ENCODE data around the gene NCOR1. TPM values are rescaled to one million over a fixed set of nuclear protein-coding genes. Genes with fewer than 3 reads are reported as not detected.
A peak's percentile ranks its signal among the peaks of the same experiment; 100 is the strongest.
"Not testable (repeated sequence)": the region's sequence is repeated elsewhere in the genome, so short reads cannot be mapped to it uniquely, and the experiment has no call there.

Gene NCOR1
- total and polyA plus RNA-seq, 2 donors, result 51.5 to 62.2 TPM

DNA sequence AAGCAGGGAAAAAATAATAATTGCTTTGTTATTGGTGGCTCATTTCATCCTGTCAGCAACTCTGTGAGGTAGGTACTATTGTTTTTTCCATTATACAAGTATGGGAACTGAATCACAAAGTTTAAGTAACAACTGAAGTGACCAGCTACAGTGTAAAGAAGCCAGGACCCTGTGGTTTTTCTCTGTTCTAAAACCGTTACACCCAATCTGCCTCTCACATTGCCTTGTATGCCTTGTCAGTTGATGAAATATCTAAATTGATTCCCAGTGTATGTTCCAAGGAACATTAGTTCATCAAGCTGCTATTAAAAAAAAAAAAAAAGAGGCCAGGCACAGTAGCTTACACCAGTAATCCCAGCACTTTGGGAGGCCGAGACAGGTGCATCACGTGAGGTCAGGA, 7.1 kb upstream of the NCOR1 start:
- Histone ChIP-seq H3K36me3 (ENCODE audit: control insufficient read depth in 2 of 2, insufficient read depth in 2 of 2, low read length in 1 of 2) (peaks cover 0 to 4% of the 10 kb centered on the region in 2 donors), H3K4me3 (ENCODE audit: low read length in 2 of 2) (no peak overlapping the region), H3K4me1 (ENCODE audit: control insufficient read depth in 2 of 2, insufficient read depth in 2 of 2, low read length in 2 of 2) (no peaks in the 10 kb centered on the region), H3K27ac (ENCODE audit: low read depth in 1 of 2, low read length in 1 of 2) (no peak overlapping the region), H3K27me3 (ENCODE audit: control insufficient read depth in 2 of 2, insufficient read depth in 1 of 2, low read length in 1 of 2) (no peaks in the 10 kb centered on the region), H3K9me3 (ENCODE audit: control insufficient read depth in 2 of 2, insufficient read depth in 1 of 2, low read length in 1 of 2) (no peaks in the 10 kb centered on the region)
- no peak for DNase-seq (ENCODE audit: low read depth in 6 of 9, low spot score in 9 of 9)
- WGBS, result 97% methylated on average over 3 of the region's 3 CpGs

DNA sequence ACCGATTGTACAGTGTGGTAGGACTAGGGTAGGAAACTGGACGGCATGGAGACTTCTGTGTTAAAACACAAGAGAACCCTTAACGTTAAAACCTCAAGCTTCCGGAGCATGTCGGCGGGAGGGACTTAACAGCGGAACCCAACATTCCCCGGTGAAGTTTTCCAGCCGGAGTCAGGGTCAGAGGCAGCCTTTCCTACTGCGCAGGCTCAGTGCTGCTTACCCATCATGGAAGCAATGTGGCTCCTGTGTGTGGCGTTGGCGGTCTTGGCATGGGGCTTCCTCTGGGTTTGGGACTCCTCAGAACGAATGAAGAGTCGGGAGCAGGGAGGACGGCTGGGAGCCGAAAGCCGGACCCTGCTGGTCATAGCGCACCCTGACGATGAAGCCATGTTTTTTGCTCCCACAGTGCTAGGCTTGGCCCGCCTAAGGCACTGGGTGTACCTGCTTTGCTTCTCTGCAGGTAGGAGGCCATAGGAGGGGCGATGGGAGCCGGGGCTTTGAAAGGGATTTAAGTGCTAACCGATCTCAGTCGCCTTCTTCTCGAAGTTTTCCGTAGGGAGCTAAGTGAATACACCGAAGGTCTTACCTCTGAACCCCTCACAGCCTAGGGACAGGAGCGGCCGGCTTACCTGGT, 1.8 kb upstream of the NCOR1 start, which contains the start of gene PIGL:
Gene PIGL, plus strand, starts transcription at position 209 of the 634 bp plus-strand sequence. Its CDS starts 17 bp downstream, at position 226.
- H3K9me3 ChIP-seq (ENCODE audit: control insufficient read depth in 2 of 2, insufficient read depth in 1 of 2, low read length in 1 of 2), result no peaks in the 10 kb centered on the region
- H3K27me3 ChIP-seq (ENCODE audit: control insufficient read depth in 2 of 2, insufficient read depth in 1 of 2, low read length in 1 of 2), result no peaks in the 10 kb centered on the region
- H3K4me3 ChIP-seq (ENCODE audit: low read length in 2 of 2), result peak within 1 kb of the TSS; percentile 83 to 93
- DNase-seq (ENCODE audit: low read depth in 6 of 9, low spot score in 9 of 9), result peak; percentile 78 to 95 (median 87)
- H3K36me3 ChIP-seq (ENCODE audit: control insufficient read depth in 2 of 2, insufficient read depth in 2 of 2, low read length in 1 of 2), result peaks cover 3 to 4% of the 10 kb centered on the region in 2 donors
- peak within 1 kb of the TSS; percentile 94 to 97 for H3K27ac ChIP-seq (ENCODE audit: low read depth in 1 of 2, low read length in 1 of 2)
- under 1% methylated on average over 29 of the region's 29 CpGs for WGBS
- H3K4me1 ChIP-seq (ENCODE audit: control insufficient read depth in 2 of 2, insufficient read depth in 2 of 2, low read length in 2 of 2), result peaks cover 12 to 16% of the 10 kb centered on the region in 2 donors

DNA sequence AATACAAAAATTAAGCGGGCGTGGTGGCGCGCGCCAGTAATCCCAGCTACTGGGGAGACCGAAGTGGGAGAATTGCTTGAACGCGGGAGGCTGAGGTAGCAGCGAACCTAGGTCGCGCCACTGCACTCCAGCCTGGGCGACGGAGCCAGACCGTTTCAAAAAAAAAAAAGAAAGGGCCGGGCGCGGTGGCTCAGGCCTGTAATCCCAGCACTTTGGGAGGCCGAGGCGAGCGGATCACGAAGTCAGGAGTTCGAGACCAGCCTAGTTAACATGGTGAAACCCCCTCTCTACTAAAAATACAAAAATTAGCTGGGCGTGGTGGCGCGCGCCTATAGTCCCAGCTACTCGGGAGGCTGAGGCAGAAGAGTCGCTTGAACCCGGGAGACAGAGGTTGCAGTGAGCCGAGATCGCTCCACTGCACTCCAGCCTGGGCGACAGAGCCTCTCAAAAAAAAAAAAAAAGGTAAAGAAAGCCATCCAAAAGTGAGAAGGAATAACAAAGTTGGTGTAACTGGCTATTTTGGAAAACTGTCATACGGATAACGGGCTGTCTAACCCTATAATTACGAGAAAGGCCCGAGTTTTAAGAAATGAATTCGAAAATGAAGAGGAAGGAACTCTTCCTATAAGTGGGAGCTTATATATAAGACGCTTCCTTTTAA, 1.1 kb upstream of the NCOR1 start:
- Histone ChIP-seq H3K27ac (ENCODE audit: low read depth in 1 of 2, low read length in 1 of 2) (peak overlapping the region; percentile 94 to 97), H3K4me1 (ENCODE audit: control insufficient read depth in 2 of 2, insufficient read depth in 2 of 2, low read length in 2 of 2) (peaks cover 12 to 16% of the 10 kb centered on the region in 2 donors), H3K4me3 (ENCODE audit: low read length in 2 of 2) (peak overlapping the region; percentile 83 to 93)
- H3K36me3 ChIP-seq (ENCODE audit: control insufficient read depth in 2 of 2, insufficient read depth in 2 of 2, low read length in 1 of 2); H3K9me3 ChIP-seq (ENCODE audit: control insufficient read depth in 2 of 2, insufficient read depth in 1 of 2, low read length in 1 of 2); H3K27me3 ChIP-seq (ENCODE audit: control insufficient read depth in 2 of 2, insufficient read depth in 1 of 2, low read length in 1 of 2): not testable (repeated sequence)
- peak in 1 of 9 donors; percentile 5 for DNase-seq (ENCODE audit: low read depth in 6 of 9, low spot score in 9 of 9)
- 78% methylated on average over 38 of the region's 38 CpGs for WGBS

DNA sequence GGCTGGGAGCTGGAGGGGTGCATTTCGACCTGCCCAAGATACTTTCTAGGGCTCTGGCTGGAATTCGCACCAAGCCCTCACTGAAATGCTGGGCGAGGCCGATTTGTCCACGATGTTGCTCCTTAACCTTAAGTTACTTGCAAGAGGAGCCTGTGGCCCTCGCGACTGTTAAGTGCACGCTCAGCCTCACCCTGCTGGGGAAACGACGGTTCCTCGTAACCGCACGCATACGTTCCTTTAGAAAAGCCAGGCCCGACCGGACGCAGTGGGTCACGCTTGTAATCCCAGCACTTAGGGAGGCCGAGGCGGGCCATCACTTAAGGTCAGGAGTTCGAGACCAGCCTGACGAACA, 607 bp upstream of the NCOR1 start:
- WGBS, result 59% methylated on average over 22 of the region's 22 CpGs
- peaks cover 12 to 16% of the 10 kb centered on the region in 2 donors for H3K4me1 ChIP-seq (ENCODE audit: control insufficient read depth in 2 of 2, insufficient read depth in 2 of 2, low read length in 2 of 2)
- DNase-seq (ENCODE audit: low read depth in 6 of 9, low spot score in 9 of 9), result peak in 4 of 9 donors; percentile 18 to 36 (median 32)

DNA sequence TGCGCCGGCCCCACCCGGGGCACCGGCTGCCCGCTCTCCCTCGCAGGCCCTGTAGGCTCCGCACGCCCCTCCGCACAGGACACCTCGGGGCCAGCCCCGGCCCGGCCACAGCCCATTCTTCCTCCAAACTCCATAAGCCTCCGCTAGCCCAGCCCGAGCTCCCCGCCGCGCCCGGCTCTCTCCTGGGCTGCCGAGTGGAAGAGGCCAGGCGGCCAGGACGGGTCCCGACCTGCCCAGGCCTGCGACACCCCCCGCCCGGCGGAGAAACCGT, 397 bp downstream of the NCOR1 start:
- Histone ChIP-seq H3K9me3 (ENCODE audit: control insufficient read depth in 2 of 2, insufficient read depth in 1 of 2, low read length in 1 of 2) (no peaks in the 10 kb centered on the region), H3K4me3 (ENCODE audit: low read length in 2 of 2) (peak overlapping the region; percentile 83 to 93), H3K36me3 (ENCODE audit: control insufficient read depth in 2 of 2, insufficient read depth in 2 of 2, low read length in 1 of 2) (peaks cover 3 to 4% of the 10 kb centered on the region in 2 donors), H3K27ac (ENCODE audit: low read depth in 1 of 2, low read length in 1 of 2) (peak overlapping the region; percentile 94 to 97), H3K27me3 (ENCODE audit: control insufficient read depth in 2 of 2, insufficient read depth in 1 of 2, low read length in 1 of 2) (no peaks in the 10 kb centered on the region), H3K4me1 (ENCODE audit: control insufficient read depth in 2 of 2, insufficient read depth in 2 of 2, low read length in 2 of 2) (peaks cover 12 to 16% of the 10 kb centered on the region in 2 donors)
- under 1% methylated on average over 27 of the region's 27 CpGs for WGBS
- peak in 2 of 9 donors; percentile 28 to 29 for DNase-seq (ENCODE audit: low read depth in 6 of 9, low spot score in 9 of 9)

More for the DNA sequence above, 607 bp upstream of the NCOR1 start:
- Histone ChIP-seq H3K27ac (ENCODE audit: low read depth in 1 of 2, low read length in 1 of 2) (peak overlapping the region; percentile 94 to 97), H3K36me3 (ENCODE audit: control insufficient read depth in 2 of 2, insufficient read depth in 2 of 2, low read length in 1 of 2) (peaks cover 3 to 4% of the 10 kb centered on the region in 2 donors), H3K27me3 (ENCODE audit: control insufficient read depth in 2 of 2, insufficient read depth in 1 of 2, low read length in 1 of 2) (no peaks in the 10 kb centered on the region), H3K4me3 (ENCODE audit: low read length in 2 of 2) (peak overlapping the region; percentile 83 to 93), H3K9me3 (ENCODE audit: control insufficient read depth in 2 of 2, insufficient read depth in 1 of 2, low read length in 1 of 2) (no peaks in the 10 kb centered on the region)

DNA sequence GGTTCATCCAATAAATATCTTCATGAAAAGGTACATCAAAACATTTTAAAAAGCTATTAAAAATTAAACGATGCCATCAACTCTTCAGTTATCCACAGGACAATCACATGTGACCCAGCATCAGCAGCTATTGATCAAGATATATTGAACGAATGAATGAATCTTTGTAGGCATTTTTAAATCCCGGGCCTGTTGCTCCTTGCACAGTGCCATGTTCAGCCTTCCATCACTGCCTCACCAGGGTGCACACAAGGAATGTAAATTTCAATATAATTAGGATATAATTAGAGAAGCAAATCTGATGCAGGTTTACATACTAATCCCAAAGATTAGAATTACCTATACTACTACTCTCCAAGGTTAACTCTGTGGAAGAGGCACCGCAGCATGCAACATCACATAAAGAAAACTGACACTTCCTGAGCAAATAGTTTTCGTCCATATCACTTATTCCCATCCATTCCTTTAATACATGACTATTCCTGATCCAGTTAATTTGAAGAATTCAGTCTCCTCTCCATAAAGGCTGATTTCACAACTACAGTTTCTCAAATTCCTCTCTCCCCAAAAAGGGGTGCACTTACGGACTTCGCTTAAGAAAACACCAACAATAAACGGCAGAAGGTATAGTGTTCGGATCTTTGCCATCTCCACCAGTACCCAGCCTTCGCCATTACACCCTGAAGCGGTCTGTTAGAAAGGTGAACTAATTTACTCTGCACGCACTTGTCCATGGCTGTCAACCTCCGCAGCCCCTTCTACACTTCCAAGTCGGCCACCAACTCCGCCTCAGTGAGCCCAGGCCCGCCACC, 938 bp downstream of the NCOR1 start:
- WGBS, result 11% methylated on average over 16 of the region's 16 CpGs
- Histone ChIP-seq H3K27ac (ENCODE audit: low read depth in 1 of 2, low read length in 1 of 2) (peak overlapping the region; percentile 94 to 97), H3K36me3 (ENCODE audit: control insufficient read depth in 2 of 2, insufficient read depth in 2 of 2, low read length in 1 of 2) (peaks cover 3 to 4% of the 10 kb centered on the region in 2 donors), H3K27me3 (ENCODE audit: control insufficient read depth in 2 of 2, insufficient read depth in 1 of 2, low read length in 1 of 2) (no peaks in the 10 kb centered on the region), H3K9me3 (ENCODE audit: control insufficient read depth in 2 of 2, insufficient read depth in 1 of 2, low read length in 1 of 2) (no peaks in the 10 kb centered on the region), H3K4me3 (ENCODE audit: low read length in 2 of 2) (peak overlapping the region; percentile 83 to 93), H3K4me1 (ENCODE audit: control insufficient read depth in 2 of 2, insufficient read depth in 2 of 2, low read length in 2 of 2) (peaks cover 12 to 16% of the 10 kb centered on the region in 2 donors)
- peak in 3 of 9 donors; percentile 23 to 36 (median 28) for DNase-seq (ENCODE audit: low read depth in 6 of 9, low spot score in 9 of 9)

DNA sequence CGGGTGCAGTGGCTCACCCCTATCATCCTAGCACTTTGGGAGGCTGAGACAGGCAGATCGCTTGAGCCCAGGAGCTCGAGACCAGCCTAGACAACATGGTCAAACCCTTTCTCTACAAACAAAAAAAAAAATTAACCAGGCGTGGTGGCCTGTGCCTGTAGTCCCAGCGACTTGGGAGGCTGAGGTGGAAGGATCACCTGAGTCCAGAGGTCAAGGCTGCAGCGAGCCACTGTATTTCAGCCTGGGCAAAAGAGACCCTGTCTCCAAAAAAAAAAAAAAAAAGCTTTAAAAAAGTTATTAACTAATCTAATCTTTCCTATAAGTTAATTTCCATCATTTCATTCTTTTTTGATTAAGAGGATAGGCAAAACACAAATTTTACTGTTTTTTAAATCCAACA, 2.5 kb downstream of the NCOR1 start:
- Histone ChIP-seq H3K9me3 (ENCODE audit: control insufficient read depth in 2 of 2, insufficient read depth in 1 of 2, low read length in 1 of 2) (no peaks in the 10 kb centered on the region), H3K36me3 (ENCODE audit: control insufficient read depth in 2 of 2, insufficient read depth in 2 of 2, low read length in 1 of 2) (peaks cover 0 to 3% of the 10 kb centered on the region in 2 donors), H3K27me3 (ENCODE audit: control insufficient read depth in 2 of 2, insufficient read depth in 1 of 2, low read length in 1 of 2) (no peaks in the 10 kb centered on the region), H3K4me1 (ENCODE audit: control insufficient read depth in 2 of 2, insufficient read depth in 2 of 2, low read length in 2 of 2) (peaks cover 12 to 16% of the 10 kb centered on the region in 2 donors), H3K27ac (ENCODE audit: low read depth in 1 of 2, low read length in 1 of 2) (no peak overlapping the region), H3K4me3 (ENCODE audit: low read length in 2 of 2) (no peak overlapping the region)
- DNase-seq (ENCODE audit: low read depth in 6 of 9, low spot score in 9 of 9), result no peak
- 97% methylated on average over 6 of the region's 6 CpGs for WGBS

DNA sequence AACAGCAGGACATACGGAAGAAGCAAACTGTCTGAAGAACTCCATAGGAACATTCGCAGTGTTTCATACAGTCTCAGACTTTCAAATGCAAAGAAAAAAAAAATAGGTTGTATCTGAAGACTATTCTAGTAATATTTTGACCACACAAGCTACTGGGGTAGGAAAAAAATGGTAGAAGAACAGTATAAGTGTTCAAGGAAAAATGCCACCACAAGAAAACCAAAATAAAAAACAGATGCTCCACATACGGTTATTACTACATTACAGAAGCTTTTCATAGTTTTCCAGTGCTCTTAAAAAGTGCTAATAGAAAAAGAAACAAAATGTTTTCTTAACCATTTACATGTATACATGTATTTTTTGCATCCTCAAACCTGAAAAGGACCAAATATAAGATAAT, 3.7 kb downstream of the NCOR1 start:
- H3K27me3 ChIP-seq (ENCODE audit: control insufficient read depth in 2 of 2, insufficient read depth in 1 of 2, low read length in 1 of 2), result no peaks in the 10 kb centered on the region
- H3K27ac ChIP-seq (ENCODE audit: low read depth in 1 of 2, low read length in 1 of 2), result no peak overlapping the region
- WGBS, result 94% methylated on average over 3 of the region's 3 CpGs
- H3K9me3 ChIP-seq (ENCODE audit: control insufficient read depth in 2 of 2, insufficient read depth in 1 of 2, low read length in 1 of 2), result no peaks in the 10 kb centered on the region
- peaks cover 11 to 15% of the 10 kb centered on the region in 2 donors for H3K4me1 ChIP-seq (ENCODE audit: control insufficient read depth in 2 of 2, insufficient read depth in 2 of 2, low read length in 2 of 2)
- no peak for DNase-seq (ENCODE audit: low read depth in 6 of 9, low spot score in 9 of 9)
- no peak overlapping the region for H3K4me3 ChIP-seq (ENCODE audit: low read length in 2 of 2)
- H3K36me3 ChIP-seq (ENCODE audit: control insufficient read depth in 2 of 2, insufficient read depth in 2 of 2, low read length in 1 of 2), result peaks cover 0 to 3% of the 10 kb centered on the region in 2 donors

DNA sequence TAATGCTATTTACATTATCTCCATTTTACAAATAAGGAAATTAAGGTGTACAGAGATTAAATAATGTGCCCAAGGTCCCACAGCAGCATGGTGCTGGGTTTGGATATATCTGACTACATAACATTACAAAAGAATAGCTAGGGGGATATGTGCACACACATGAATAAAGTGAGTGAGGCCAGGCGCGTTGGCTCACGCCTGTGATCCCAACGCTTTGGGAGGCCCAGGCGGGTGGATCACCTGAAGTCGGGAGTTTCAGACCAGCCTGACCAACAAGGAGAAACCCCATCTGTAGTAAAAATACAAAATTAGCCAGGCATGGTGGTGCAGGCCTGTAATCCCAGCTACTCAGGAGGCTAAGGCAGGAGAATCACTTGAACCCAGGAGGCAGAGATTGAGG, 10.6 kb downstream of the NCOR1 start:
- WGBS, result 99% methylated on average over 6 of the region's 6 CpGs
- H3K4me3 ChIP-seq (ENCODE audit: low read length in 2 of 2); H3K9me3 ChIP-seq (ENCODE audit: control insufficient read depth in 2 of 2, insufficient read depth in 1 of 2, low read length in 1 of 2); H3K36me3 ChIP-seq (ENCODE audit: control insufficient read depth in 2 of 2, insufficient read depth in 2 of 2, low read length in 1 of 2); H3K4me1 ChIP-seq (ENCODE audit: control insufficient read depth in 2 of 2, insufficient read depth in 2 of 2, low read length in 2 of 2); H3K27me3 ChIP-seq (ENCODE audit: control insufficient read depth in 2 of 2, insufficient read depth in 1 of 2, low read length in 1 of 2); DNase-seq (ENCODE audit: low read depth in 6 of 9, low spot score in 9 of 9); H3K27ac ChIP-seq (ENCODE audit: low read depth in 1 of 2, low read length in 1 of 2): not testable (repeated sequence)
